HG03469 (cell line): ENCODE results near the gene DOK1.

Experiments used
- ATAC-seq: cut with Tn5 transposase; IDR thresholded peaks from one replicate; pipeline ENCODE4 v1.9.1; 2021; ENCODE audit warnings: mild to moderate bottlenecking, moderate library complexity, moderate number of reproducible peaks; ENCODE audit not compliant: unreplicated experiment

Gene DOK1

GRCh38 chr2:74525717-74526648 lies 28.5 kb upstream of the DOK1 start, which contains the start of gene DQX1:
DQX1 (minus strand) TSS chr2:74526231; CDS start chr2:74525729, 502 bp downstream.
- no peak for ATAC-seq

- ATAC-seq: no peak
These were observed 27.8 kb upstream of the DOK1 start for GRCh38 chr2:74526649-74527230.

- no peak for ATAC-seq
These were observed 26.8 kb upstream of the DOK1 start for GRCh38 chr2:74527741-74528140.

GRCh38 chr2:74528600-74529356 lies 25.7 kb upstream of the DOK1 start:
- ATAC-seq: peak; percentile 1

- ATAC-seq: peak; percentile 75
These were observed 24.9 kb upstream of the DOK1 start, which contains the start of the genes AUP1 and HTRA2 for GRCh38 chr2:74529357-74530238. AUP1 (minus strand) TSS chr2:74529706; CDS start chr2:74529629, 77 bp downstream. HTRA2 (plus strand) TSS chr2:74529933; CDS start chr2:74530007, 74 bp downstream.

GRCh38 chr2:74530239-74531187 lies 24.0 kb upstream of the DOK1 start:
- peak; percentile 17 for ATAC-seq

GRCh38 chr2:74531666-74532065 lies 22.9 kb upstream of the DOK1 start:
- no peak for ATAC-seq

GRCh38 chr2:74532222-74532621 lies 22.3 kb upstream of the DOK1 start:
- no peak for ATAC-seq

- no peak for ATAC-seq
These were observed 21.1 kb upstream of the DOK1 start for GRCh38 chr2:74533464-74533863.

GRCh38 chr2:74534411-74534810 lies 20.1 kb upstream of the DOK1 start:
- ATAC-seq: no peak

GRCh38 chr2:74535440-74535965 lies 19.0 kb upstream of the DOK1 start:
- no peak for ATAC-seq

GRCh38 chr2:74536166-74536950 lies 18.2 kb upstream of the DOK1 start:
- ATAC-seq: no peak

- no peak for ATAC-seq
These were observed 17.4 kb upstream of the DOK1 start for GRCh38 chr2:74537140-74537539.

- no peak for ATAC-seq
These were observed 15.6 kb upstream of the DOK1 start for GRCh38 chr2:74538881-74539339.

- no peak for ATAC-seq
These were observed 14.2 kb upstream of the DOK1 start for GRCh38 chr2:74540291-74540690.

- ATAC-seq: no peak
These were observed 11.5 kb upstream of the DOK1 start for GRCh38 chr2:74542978-74543377.

GRCh38 chr2:74544634-74545033 lies 9.9 kb upstream of the DOK1 start:
- no peak for ATAC-seq

GRCh38 chr2:74546004-74546403 lies 8.5 kb upstream of the DOK1 start:
- no peak for ATAC-seq
